DOHH2 (cell line): Measurements from ENCODE around the gene PPP1R3E.

Experiments used
- CTCF ChIP-seq: fragments of 200-600 bp; sonication (generic); IDR thresholded peaks from one replicate; pipeline ENCODE4 v1.5.1; 2014; ENCODE audit warnings: antibody characterized with exemption, mild to moderate bottlenecking, low read depth, low read length; ENCODE audit not compliant: poor library complexity, severe bottlenecking
- EZH2phosphoT487 ChIP-seq: fragments of 200-600 bp; sonication (generic); IDR thresholded peaks from 2 replicates; pipeline ENCODE4 v1.6.1; 2017; ENCODE audit warnings: borderline replicate concordance, mild to moderate bottlenecking, antibody characterized with exemption, low read length, moderate library complexity, mixed read lengths

- no peak for TF ChIP-seq CTCF
- no peak for TF ChIP-seq EZH2phosphoT487
Measured at GRCh38 chr14:23319746-23320583, 17.3 kb upstream of the PPP1R3E start.
